Stimulated activated CD4-positive, alpha-beta T cell treated with anti-CD3 and anti-CD28 coated beads, TNF-alpha, amount 100 ng/mL, for 24 hours (primary cell): ENCODE measurements around the gene BLOC1S5.
"Not testable (repeated sequence)": the region's sequence is repeated elsewhere in the genome, so short reads cannot be mapped to it uniquely, and the experiment has no call there.

Experiments used
- DNase-seq, 3 experiments: peaks; one replicate each; pipeline ENCODE4 v3.0.0-alpha.2; 2020; ENCODE audit warnings: low read depth in 3 of 3

BLOC1S5 gene

GRCh38 chr6:7993952-7994351, 70.2 kb downstream of the BLOC1S5 start:
- no peak for DNase-seq

GRCh38 chr6:7993399-7993798, 70.8 kb downstream of the BLOC1S5 start:
- DNase-seq, result no peak

GRCh38 chr6:7992002-7992815, 72.0 kb downstream of the BLOC1S5 start:
- no peak for DNase-seq

GRCh38 chr6:7991536-7991935, 72.7 kb downstream of the BLOC1S5 start:
- no peak for DNase-seq

- no peak for DNase-seq
Observed at GRCh38 chr6:7986219-7986618, 78.0 kb downstream of the BLOC1S5 start.

- DNase-seq, result not testable (repeated sequence)
Observed at GRCh38 chr6:7983967-7984366, 80.2 kb downstream of the BLOC1S5 start.

GRCh38 chr6:7979831-7980230, 84.4 kb downstream of the BLOC1S5 start:
- no peak for DNase-seq

GRCh38 chr6:7978736-7979135, 85.5 kb downstream of the BLOC1S5 start:
- no peak for DNase-seq

GRCh38 chr6:7976485-7977056, 87.6 kb downstream of the BLOC1S5 start:
- no peak for DNase-seq

- no peak for DNase-seq
Observed at GRCh38 chr6:7975764-7976146, 88.4 kb downstream of the BLOC1S5 start.

- DNase-seq, result no peak
Observed at GRCh38 chr6:7974938-7975763, 89.0 kb downstream of the BLOC1S5 start.

- no peak for DNase-seq
Observed at GRCh38 chr6:7974565-7974937, 89.6 kb downstream of the BLOC1S5 start.

GRCh38 chr6:7973584-7973983, 90.6 kb downstream of the BLOC1S5 start:
- DNase-seq, result no peak

GRCh38 chr6:7971499-7971898, 92.7 kb downstream of the BLOC1S5 start:
- no peak for DNase-seq

GRCh38 chr6:7970616-7971015, 93.6 kb downstream of the BLOC1S5 start:
- DNase-seq, result no peak
